NCI-H146 treated with DMSO at 0.1 percent for 48 hours (cell line): Measurements from ENCODE around the gene CLDN14.
"Not testable (repeated sequence)": the region's sequence is repeated elsewhere in the genome, so short reads cannot be mapped to it uniquely, and the experiment has no call there.

Experiments used
- DNase-seq: peaks from one replicate; lab custom pipeline; 2025; ENCODE audit not compliant: unreplicated experiment; lab: John Stamatoyannopoulos, UW

CLDN14 gene

DNA sequence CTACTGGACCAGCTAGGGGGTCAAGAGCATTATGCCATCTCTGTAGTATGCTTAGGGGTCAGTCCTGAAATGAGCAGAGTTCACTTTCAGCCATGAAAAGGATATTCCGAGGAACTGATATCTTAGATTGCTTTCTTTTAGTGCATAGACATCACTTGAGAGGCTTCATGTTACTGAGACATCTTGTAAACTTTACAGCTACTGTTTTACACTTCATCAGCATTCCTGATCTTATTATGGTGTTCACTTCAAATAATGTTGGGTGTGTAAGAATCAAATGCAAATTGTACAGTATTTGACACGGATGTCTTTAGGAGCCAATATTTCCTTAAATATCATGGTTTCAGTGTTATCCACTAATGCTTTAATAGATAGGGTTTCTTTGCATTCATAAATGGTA, 22.4 kb upstream of the CLDN14 start:
- no peak for DNase-seq

DNA sequence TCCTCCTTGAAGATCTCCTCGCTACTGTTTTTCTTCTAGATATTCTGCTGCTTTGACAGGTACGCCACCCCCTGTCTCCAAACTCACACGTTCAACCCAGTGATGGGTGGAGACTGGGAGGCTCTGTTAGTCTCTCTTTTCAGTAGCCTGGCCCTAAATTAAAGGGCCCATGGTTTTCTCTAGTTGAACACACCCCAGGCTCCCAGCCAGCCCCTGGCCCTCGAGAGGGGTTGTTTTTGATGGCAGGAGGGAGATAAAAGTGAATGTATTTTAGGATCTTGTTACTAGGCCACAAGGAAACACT, 21.6 kb upstream of the CLDN14 start:
- DNase-seq, result no peak

DNA sequence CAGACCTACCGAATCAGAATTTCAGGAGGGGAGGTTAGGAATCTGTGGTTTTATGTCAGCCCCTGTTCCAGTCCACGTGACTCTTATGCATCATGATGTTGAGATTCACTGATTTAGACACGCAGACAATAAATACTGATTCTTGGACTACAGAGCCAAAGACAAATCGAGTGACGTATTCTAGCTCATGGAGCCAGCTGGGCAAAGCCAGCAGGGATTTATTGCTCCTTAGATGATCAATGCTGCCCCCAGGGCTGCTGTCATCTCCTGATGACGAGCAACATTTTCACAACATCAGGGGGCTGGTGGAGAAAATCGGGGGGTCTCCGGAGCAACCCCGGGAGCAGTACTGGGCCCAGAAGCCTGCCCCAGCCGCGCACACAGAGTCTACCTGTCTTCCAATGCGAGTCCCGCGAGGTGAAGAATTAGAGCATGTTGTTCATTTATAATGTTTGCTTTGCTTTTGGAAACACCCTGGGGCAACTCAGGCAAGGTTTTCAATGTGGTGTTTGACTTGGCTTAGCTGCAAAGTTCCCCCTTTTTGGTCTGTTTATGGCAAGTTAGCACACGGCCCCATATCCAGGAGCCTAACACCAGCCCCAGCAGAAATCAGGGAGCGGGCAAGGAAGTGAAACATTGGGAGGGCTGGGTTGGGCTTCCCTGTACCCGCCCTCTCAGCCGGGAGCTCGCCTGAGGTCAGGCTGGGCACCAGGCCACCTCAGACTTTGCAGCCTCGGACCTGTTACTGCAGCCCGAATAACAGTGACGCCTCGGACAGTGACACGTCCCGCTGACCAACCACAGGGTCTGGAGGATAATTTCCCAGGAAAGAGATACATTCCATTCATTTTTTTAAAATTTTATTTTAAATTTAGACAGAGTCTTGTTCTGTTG, 19.9 kb upstream of the CLDN14 start:
- no peak for DNase-seq

DNA sequence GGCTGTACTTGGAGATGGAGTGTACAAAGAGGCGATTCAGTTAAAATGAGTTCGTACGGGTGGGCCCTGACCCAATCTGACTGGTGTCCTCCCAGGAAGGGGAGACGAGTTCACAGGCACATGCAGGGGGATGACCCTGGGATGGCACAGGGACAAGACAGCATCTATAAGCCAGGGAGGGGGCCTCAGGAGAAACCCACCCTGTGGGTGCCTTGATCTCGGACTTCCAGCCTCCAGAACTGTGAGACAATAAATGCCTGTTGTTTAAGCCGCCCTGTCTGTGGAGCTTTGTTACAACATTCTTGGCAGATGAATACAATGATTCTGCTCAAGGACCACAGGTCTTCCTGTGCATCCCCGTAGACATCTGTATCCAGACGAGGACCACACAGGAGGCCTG, 14.6 kb upstream of the CLDN14 start:
- DNase-seq, result no peak

DNA sequence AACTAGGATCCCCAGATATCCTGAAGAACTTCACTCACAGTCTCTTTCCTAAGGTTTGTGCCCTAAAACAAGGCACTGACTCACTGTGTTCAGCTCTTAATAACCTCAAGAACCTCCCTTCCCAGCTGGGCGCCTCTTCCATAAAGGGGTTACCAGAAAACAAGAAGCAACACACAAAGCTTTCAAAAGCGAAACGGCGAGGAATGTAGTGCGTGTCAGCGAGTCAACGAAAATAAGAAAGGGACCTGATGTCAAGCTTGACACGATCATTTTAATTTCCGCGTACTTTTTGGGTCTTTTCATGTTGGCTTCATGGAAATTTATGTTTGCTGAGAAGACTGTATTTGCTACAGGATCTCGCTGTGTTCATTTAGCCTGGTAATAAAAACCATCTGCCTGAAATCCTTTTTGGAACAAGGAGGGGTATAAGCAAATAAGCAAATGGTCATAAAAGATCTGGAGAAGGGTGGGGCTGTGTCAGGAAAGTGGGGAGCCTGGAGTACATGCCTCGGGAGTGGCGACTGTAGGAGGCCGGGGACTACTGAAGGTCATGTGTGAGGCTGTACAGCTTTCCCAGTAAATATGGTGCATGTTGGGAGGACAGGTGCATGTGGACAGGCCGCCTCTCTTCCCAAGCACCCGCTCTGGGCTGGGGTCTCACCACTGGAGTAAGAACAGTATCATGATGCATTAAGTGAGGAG, 11.4 kb upstream of the CLDN14 start:
- DNase-seq, result no peak

DNA sequence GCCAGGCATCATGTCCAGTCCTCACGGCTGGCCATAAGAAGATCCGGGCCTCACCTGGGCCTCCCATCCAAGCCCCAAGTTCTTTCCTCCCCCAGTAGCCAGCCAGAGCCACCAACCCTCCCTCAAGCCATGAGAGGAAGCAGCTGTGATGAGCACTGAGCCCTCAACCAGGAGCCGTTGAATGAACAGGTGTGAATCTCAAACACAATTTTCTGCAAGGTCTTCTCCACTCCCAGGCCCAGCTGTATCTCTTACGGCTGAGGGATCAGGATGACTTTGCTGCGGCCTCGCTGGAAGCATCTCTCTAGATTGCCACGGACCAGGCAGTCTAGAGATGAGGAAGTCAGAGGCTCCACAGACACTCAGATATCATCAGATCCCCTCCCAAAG, 9.8 kb upstream of the CLDN14 start:
- DNase-seq, result no peak

DNA sequence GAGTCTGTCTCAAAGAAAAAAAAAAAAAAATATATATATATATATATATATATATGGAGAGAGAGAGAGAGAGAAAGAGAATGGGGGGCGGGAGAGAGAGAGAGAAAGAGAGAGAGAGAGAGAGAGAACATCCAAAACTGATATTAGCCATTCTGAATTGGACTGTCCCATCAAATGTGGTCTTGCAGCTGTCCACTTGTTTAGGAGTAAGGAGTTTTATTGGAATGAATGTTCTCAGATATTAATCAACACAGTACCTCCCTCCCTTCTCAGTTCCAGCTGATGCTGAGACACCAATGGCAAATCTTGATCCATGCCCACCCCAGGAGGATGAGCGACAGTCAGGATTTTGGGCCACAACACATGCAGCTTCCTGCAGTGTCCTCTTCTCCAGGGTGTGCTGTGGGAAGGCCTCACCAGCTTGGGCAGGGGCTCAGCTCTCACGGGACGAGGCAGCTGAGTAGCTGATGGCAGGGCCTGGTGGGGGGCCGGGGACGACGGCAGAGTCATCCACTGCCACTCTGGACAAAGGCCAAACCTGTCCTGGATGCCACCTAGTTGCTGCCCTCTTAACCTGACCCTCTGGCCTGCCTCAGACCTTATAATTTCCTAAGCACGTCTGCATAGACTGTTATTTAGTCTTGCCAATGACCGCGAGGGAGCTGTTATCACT, 9.3 kb upstream of the CLDN14 start:
- no peak for DNase-seq

DNA sequence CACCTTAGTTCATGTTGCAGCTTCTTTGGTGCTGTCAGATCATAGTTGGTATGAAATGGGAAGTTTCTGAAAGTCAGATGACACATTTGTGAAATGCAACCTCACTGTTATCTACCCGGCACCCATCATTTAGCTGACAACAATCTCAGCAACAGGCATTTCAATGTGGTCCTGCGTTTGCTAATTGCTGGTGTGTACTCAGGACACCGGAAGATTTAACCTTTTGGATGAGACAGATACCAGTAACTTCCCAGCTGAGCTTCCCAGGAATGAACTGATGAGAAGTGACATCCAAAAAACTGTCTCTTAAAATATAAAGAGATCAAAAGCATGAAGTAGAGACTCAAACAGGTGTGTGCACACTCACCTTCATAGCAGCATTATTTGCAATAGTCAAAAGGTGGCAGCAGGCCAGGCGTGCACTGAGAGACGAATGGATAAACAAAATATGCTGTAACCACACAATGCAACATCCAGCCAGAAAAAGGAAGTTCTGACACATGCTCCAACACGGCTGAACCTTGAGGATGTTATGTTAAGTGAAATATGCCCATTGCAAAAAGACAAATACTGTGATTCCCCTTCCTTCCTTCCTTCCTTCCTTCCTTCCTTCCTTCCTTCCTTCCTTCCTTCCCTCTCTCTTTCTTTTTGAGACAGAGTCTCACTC, 7.9 kb upstream of the CLDN14 start:
- DNase-seq, result no peak

DNA sequence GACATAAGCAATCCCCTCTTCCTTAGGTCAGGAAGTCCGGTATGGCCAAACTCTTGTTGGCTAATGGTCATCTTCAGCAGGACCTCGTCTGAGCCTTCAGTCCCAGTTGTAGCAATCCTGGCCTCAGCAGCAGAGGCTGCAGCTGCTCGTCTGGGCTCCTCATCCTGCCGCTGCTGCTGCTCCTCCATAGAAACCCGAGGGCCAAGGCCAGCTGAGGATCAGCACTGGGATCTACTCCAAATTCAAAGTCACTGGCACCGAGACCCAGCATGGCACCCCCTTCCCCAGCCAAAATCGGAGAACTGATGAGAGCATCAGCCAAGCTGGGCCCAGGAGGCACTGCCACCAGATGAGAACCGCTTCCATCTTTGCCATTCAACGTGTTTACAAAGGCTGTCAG, 6.3 kb upstream of the CLDN14 start:
- no peak for DNase-seq

DNA sequence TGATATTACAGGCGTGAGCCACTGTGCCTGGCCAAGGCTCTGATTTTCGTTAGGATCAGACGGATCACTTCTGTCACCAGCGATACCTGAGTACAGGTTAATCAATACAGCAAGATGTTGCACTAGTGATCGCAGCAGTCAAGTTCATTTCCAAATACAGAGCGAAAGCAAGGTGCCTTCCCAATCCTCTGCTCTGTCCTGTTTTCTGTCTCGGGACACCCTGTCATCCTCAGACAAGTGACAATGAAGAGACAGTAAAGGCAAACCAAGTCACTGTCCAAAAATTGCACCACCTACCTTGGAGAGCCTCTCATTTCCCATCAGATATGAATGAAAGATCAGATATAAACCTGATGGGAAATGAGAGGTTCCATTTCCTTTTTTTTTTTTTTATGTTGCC, 5.6 kb upstream of the CLDN14 start:
- no peak for DNase-seq

DNA sequence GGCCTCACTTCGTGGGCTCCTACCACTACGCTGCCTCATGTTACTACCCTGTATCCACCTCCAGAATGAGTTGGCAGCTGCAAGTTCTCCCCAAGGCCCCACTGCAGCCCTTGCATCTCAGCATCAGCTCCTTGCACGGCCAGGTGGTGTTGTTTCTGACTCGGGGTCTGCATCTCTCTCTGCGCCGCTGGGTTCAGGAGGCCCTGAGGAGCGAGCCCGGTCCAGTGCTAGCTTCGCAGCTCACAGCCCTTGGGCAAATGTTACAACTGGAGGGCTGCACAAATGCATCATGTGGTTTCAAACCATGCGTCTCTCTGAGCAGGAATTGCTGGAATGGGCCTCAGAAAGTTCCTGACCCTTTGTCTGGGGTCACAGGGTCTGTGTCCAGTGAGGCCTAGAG, 3.2 kb upstream of the CLDN14 start:
- no peak for DNase-seq

DNA sequence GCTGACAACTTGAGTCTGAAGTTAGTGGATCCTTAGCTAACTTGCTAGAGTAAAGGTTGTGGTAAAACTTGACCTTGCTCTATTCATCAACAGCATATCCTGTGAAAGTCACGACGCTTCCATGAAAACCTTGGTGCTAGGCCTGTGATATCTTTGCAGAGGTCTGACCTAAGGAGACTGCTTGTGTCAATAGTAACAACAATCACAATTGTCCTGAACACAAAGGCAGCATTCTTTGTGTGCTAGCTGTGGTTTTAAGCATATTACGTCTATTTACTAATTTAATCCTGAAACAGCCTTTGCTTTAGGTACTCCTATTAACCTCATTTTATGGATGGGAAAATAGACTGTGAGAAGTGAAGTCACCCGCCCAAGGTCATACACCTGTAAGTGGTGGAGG, 2.8 kb upstream of the CLDN14 start:
- DNase-seq, result no peak

DNA sequence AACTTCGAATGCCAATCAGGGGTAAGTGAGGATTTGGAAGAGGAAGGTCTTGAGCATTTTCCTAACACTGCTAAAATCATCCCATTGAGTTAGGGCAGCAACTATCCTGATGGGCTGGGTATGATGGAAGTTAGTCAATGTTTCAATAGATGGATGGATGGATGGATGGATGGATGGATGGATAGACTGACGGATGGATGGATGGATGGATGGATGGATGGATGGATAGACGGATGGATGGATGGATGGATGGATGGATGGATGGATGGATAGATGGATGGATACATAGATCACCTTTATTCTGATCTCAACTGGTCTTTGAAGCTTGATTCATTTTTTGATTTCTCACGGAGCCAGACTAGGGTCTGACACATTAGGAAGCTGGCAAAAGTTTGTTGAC, 2.3 kb upstream of the CLDN14 start:
- DNase-seq, result no peak

DNA sequence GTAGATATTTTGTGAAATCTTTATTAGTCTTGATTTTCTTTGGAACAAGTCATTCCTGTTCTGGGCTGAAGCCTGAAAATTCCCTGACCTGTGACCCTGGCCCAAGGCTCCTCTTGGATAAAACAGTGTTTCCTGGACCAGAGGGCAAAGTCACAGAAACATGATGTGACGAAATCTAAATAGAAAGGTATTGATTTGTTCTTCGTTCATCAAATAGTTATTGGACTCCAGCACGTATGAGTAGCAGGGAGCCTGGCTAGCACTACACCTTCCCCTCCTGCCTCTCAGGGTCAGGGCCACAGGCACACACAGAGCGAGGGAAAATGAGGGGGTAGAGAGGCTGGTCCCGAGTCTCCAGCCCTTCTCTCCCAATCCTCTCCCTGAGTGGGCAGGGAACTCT, 1.7 kb upstream of the CLDN14 start:
- DNase-seq, result no peak

DNA sequence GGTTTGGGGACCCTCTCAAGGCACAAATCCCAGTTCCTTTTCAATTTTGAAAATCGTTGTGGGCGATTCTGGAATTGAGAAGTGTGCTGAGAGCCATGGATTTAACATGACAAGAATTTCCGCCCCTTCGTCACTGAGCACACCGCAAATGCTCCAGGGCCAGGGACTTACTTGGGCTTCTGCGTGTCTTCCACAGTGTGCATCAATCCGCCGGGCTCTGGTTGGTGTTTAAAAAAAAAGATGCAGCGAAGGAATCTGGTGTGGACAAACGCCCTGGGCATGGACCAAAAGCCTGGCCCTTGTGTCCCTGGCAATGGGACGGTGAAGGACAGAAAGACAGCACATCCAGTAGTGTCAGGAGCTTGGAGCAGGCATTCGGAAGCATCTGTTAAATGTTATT, 696 bp upstream of the CLDN14 start:
- no peak for DNase-seq

DNA sequence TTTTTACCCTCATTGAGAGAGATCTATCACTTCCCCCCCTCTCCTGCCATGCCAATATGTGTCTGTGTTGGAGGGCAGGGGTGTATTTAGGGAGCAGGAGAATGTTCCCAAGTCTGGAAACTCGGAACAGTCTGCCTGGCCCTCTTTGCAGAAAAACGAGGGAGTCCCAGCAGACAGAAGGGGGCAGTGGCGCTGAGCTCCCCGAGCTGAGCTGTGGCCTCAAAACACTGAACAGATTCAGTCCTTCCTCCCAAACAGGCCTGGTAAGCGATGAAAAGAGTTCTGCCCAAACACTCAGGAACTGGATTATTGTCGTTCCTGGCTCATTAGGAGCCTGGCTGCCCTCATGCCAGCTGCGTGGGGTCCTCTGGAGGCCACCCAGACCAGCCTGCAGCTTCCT, 981 bp downstream of the CLDN14 start:
- DNase-seq, result no peak

DNA sequence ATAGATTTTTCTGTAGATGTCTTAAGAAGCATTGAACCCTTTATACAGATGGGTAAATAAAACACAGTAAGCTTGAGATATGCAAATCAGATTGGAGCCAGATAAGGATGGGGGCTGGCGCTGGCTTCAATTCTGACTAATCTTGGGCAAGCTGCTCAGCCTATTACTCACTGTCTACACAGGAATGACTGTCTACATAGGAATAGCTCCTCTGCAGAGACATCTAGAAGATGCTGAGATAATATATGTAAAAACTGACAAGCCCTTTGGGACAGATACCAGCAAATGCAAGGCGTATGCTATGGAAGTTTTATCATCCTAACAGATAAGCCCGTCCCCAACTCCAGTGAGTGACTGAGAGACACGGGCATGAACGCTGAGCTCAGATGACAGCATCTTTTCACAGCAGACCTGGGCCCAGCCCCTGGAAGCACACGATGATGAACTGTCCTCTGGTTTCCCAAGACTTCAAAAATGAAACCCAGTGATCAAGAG, 1.7 kb downstream of the CLDN14 start:
- DNase-seq, result no peak

DNA sequence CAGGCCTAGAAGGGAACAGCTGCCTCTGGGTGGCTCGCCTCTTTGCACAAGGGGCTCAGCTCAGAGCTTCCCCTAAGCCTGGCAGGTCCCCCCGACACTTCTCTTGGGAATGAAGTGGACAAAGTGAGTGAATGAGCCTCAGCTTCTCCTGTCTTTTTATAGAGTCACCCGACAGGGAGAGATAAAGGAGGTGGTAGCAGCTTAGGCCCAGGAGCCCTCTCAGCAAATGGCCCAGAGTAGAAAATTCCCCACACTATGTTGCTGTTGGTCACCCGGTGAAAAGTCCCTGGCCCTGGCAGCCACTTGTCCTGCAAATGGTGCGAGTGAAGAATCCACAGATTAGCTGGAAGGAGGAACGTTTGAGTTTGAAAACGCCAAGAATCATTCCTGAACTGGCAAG, 2.4 kb downstream of the CLDN14 start:
- DNase-seq, result no peak

DNA sequence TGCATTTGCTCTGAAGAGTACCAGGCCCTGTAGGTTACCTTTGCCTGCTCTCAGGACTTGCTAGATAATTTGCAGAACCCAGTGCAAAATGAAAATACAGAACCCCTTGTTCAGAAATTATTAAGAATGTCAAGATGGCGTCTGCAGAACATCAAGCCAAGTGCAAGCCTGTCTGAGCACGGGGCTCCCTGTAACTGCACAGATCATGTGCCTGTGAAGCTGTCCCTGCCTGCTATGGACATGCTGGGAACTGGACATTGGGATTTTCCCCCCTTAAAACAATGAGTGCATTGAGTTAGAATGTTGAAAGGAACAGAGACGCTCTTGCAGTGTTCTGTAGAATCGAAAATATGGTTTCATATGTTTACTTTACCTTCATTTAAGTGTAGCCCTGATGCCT, 2.9 kb downstream of the CLDN14 start:
- no peak for DNase-seq

DNA sequence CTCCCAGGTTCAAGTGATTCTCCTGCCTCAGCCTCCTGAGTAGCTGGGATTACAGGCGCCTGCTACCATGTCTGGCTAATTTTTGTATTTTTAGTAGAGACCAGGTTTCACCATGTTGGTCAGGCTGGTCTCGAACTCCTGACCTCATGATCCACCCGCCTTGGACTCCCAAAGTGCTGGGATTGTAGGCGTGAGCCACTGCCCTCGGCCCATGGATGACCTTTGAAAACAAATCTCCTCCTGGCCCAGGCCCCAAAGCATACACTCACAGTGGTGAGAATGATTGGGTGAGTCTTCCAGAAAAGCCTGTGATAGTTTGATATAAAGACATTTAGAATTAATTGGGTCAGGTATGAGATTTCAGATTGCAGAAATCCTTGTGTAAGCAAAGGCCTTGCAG, 3.4 kb downstream of the CLDN14 start:
- not testable (repeated sequence) for DNase-seq

DNA sequence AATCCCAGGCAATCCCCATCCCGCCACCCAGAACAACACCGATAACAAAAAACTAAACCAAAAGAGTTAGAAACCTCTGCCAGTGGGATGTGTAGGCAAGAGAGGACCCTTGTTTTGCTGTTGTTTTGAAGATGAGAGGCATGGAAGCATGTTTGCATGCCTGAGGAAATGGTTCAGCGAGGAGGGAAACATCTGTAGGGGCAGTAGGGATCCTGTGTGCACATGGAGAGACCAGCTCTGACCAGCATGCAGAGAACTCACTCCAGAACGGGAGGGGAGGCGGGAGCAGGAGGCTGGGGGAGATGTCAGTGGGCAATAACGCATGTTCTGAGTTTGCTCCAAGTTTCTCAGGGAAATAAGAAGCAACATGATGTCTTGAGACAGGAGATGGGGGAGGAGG, 5.3 kb downstream of the CLDN14 start:
- DNase-seq, result no peak

DNA sequence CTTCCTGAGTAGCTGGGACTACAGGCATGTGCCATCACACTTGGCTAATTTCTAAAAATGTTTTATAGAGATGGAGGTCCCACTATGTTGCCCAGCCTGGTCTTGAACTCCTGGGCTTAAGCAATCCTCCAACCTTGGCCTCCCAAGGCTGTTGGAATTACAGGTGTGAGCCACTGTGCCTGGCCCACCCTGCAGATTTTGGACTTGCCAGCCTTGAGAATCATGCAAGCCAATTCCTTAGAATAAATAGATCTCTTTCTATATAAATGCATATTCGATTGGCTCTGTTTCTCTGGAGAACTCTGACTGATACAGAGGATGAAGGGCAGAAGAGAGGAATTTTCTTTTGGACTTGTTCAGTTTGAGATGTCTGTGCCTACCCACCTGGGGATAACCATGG, 6.7 kb downstream of the CLDN14 start:
- DNase-seq, result no peak
